NCI-H1105 (cell line): ENCODE measurements around the gene AFAP1L1.

Experiments
- DNase-seq: peaks from one replicate; lab custom pipeline; 2025; lab: John Stamatoyannopoulos, UW

AFAP1L1 gene

GRCh38 chr5:149284501-149284900, 12.8 kb downstream of the AFAP1L1 start:
- no peak for DNase-seq

- DNase-seq, result no peak
Observed at GRCh38 chr5:149285153-149285552, 13.5 kb downstream of the AFAP1L1 start.

GRCh38 chr5:149288436-149288835, 16.8 kb downstream of the AFAP1L1 start:
- DNase-seq, result no peak

- DNase-seq, result no peak
Observed at GRCh38 chr5:149289301-149289700, 17.6 kb downstream of the AFAP1L1 start.

- no peak for DNase-seq
Observed at GRCh38 chr5:149294872-149295829, 23.5 kb downstream of the AFAP1L1 start.

GRCh38 chr5:149297340-149298025, 25.8 kb downstream of the AFAP1L1 start:
- no peak for DNase-seq

- DNase-seq, result no peak
Observed at GRCh38 chr5:149298163-149298562, 26.5 kb downstream of the AFAP1L1 start.

- DNase-seq, result no peak
Observed at GRCh38 chr5:149298842-149299404, 27.3 kb downstream of the AFAP1L1 start.

- no peak for DNase-seq
Observed at GRCh38 chr5:149299451-149300054, 27.9 kb downstream of the AFAP1L1 start.

GRCh38 chr5:149300441-149300840, 28.8 kb downstream of the AFAP1L1 start:
- DNase-seq, result no peak

- no peak for DNase-seq
Observed at GRCh38 chr5:149301049-149301743, 29.5 kb downstream of the AFAP1L1 start.

- no peak for DNase-seq
Observed at GRCh38 chr5:149301744-149302380, 30.2 kb downstream of the AFAP1L1 start.

GRCh38 chr5:149302641-149303040, 31.0 kb downstream of the AFAP1L1 start:
- DNase-seq, result no peak

GRCh38 chr5:149303210-149303609, 31.6 kb downstream of the AFAP1L1 start:
- DNase-seq, result no peak

- DNase-seq, result no peak
Observed at GRCh38 chr5:149304195-149305078, 32.8 kb downstream of the AFAP1L1 start.

- DNase-seq, result no peak
Observed at GRCh38 chr5:149309354-149309753, 37.7 kb downstream of the AFAP1L1 start.

- DNase-seq, result no peak
Observed at GRCh38 chr5:149310488-149310887, 38.8 kb downstream of the AFAP1L1 start.

- no peak for DNase-seq
Observed at GRCh38 chr5:149310947-149311658, 39.4 kb downstream of the AFAP1L1 start.

GRCh38 chr5:149313151-149313841, 41.6 kb downstream of the AFAP1L1 start:
- no peak for DNase-seq
